Retinal pigment epithelial cell (primary cell): ENCODE data around the gene PLXND1.

Source experiments
- DNase-seq: peaks from one replicate; pipeline ENCODE4 v3.0.0-alpha.2; 2010; ENCODE audit warnings: low read depth
- H3K4me3 ChIP-seq: 2 replicates; pipeline ENCODE4 v1.5.1; 2011; ENCODE audit warnings: mild to moderate bottlenecking, low read length, control low read depth, moderate library complexity
- TF ChIP-seq, protein P1 (sequence below): conservative IDR thresholded peaks from 2 replicates; pipeline ENCODE4 v1.5.1; 2011; ENCODE audit warnings: low read depth, low read length, control low read depth, inconsistent platforms

The PLXND1 gene

DNA sequence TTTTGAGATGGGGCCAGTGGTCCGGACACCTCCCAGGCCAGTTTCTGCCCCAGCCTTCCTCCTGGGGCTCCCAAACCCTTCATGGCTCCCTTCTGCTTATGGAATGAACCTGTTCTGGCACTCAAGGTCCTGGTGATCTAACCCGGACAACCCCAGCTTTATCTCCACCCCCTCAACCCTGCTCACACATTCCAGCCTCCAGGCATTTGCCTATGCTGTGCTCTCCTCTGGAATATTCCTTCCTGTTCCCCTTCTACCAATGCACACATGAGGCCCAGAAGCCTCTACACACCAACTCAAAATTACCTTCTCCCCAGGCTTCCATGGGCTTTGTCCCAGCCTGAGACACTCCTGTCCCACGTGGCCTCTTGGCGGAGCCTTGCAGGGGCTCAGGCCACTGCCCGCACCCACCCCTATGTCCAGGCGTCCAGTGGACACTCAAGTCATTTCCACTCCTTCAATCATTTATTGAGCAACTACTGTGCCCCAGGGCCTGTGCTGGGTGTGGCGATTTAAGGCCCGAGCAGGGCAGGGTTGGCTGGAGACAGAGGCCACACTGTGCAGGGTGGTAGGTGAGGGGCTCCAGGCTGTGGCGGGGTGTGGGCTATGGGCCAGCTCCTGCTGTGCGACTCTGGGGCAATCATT is 18.8 kb downstream of the PLXND1 start:
- H3K4me3 ChIP-seq, result no peak overlapping the region
- TF ChIP-seq, protein P1, sequence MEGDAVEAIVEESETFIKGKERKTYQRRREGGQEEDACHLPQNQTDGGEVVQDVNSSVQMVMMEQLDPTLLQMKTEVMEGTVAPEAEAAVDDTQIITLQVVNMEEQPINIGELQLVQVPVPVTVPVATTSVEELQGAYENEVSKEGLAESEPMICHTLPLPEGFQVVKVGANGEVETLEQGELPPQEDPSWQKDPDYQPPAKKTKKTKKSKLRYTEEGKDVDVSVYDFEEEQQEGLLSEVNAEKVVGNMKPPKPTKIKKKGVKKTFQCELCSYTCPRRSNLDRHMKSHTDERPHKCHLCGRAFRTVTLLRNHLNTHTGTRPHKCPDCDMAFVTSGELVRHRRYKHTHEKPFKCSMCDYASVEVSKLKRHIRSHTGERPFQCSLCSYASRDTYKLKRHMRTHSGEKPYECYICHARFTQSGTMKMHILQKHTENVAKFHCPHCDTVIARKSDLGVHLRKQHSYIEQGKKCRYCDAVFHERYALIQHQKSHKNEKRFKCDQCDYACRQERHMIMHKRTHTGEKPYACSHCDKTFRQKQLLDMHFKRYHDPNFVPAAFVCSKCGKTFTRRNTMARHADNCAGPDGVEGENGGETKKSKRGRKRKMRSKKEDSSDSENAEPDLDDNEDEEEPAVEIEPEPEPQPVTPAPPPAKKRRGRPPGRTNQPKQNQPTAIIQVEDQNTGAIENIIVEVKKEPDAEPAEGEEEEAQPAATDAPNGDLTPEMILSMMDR, result no peak
- no peak for DNase-seq

DNA sequence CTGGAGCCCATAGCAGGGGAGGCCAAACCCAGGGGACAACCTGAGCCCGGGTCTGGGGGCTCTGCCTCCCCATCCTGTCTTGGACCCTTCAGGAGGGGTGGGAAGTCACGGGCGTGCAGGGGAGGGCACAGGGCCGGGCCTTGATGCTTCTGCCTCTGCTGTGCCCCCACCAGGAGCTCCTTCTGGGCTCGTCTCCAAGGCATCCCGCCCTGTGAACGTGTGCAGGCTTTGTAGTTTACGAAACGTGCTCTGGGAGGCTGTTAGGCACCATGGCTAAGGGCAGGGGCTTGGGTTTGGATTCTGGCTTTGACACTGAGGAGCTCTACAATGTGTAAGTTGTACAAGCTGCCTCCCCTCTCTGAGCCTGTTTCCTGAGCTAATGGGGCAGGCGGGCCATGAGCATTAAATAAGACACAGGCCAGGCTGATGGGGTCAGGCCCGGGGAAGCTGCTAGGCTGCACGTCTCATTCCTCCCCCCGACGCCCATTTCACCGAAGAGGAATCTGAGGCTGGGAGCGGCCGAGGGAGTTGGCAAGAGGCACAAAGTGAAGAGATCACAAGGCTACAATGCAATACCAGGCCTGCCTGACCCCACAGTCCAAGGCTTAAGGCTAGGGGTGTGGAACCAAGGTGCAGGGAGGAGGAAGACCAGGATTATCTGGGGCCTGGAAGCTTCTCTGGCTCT is 19.6 kb downstream of the PLXND1 start:
- TF ChIP-seq, protein P1, result no peak
- H3K4me3 ChIP-seq, result no peak overlapping the region
- no peak for DNase-seq

DNA sequence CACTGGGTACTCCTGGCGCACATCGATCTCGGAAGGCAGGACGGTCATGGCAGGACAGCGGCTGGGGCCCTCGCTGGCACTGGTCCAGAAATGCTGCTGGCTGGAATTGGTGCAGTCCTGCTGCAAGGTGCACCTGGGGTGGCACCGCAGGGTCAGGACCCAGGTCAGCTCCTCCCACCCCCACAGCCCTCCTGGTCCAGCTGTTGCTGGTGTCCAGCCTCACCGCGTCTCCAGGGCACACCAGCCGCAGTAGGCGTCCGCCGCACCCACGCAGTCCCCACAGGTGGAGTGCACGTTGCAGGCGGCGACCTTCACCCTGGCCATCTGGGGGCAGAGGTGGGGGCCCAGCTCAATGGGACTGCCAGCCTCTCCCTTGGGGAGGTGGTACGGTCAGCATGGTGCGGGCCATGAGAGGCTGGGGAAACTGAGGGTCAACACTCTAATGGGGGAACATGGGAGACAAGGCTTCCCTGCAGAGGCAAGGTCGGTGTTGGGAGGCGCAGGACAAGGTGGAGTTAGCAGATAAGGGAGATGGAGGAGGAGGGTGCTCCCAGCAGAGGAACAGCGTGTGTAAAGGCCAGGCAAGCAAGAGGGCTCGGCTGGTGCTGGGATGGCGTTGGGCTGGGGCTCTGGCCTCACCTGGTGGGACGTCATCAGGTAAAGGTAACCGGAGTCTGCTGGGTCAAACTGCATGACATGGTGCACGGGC is 20.4 kb downstream of the PLXND1 start:
- no peak for DNase-seq
- TF ChIP-seq, protein P1, result no peak
- H3K4me3 ChIP-seq, result no peak overlapping the region

DNA sequence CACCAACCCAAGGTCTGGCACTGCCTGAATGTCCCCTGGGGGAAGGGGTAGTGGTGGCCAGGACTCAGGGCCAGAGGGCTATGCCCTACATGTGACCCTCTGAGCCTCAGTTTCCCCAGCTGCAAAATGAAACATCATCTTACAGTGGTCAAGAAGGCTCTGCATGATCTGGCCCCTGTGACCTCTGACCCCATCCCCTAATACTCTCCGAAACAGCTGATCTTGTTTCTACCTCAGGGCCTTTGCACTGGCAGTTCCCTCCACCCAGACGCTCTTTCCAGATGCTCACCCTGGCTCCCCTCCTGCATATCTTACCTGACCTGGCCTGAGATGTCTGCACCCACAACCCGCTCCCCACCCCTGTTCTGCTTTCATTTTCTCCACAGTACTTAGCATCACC is 21.8 kb downstream of the PLXND1 start:
- TF ChIP-seq, protein P1, result no peak

DNA sequence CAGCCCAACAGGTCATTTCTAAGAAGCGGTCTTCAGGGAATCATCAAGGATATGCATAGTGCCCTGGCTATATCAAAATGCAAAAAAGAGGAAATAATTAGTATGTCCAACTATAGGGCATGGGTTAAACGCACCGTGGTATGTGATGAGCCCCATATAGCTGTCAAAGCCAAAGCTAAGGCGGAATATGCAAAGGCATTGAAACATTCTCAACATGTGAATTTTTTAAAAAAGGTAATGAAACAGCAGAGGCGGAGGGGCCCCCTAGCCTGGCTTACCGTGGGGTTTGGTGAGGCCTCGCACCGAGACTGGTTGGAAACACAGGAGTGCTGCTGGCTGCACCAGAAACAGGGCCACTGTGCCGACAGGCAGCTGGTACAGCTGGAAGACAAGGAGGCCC is 23.2 kb downstream of the PLXND1 start:
- DNase-seq, result no peak
- no peak overlapping the region for H3K4me3 ChIP-seq
- TF ChIP-seq, protein P1, result no peak

More for the DNA sequence above, 21.8 kb downstream of the PLXND1 start:
- no peak for DNase-seq
- no peak overlapping the region for H3K4me3 ChIP-seq

DNA sequence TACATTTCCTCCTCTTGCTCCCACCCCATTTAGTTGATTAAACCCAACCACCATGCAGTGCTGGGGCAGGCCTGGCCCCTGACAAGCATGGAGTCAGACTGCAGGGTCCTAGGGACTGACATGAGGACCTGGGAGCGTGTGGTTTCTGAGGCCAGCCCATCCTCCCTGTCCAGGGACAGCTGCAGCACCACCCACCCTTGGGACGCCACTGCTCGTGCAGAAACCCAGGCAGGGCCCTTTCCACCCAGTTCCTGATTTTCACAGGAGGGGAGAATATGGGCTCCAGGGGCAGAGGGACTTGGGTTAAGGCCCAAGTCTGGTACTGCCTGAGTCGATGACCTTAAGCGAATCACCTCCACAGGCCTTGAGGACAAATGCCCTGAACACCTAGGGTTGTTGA is 23.7 kb downstream of the PLXND1 start:
- TF ChIP-seq, protein P1, result no peak
- DNase-seq, result no peak
- no peak overlapping the region for H3K4me3 ChIP-seq
